ENCODE data around the gene BMPER. TPM values are rescaled to one million over a fixed set of nuclear protein-coding genes. Genes with fewer than 3 reads are reported as not detected.

Gene BMPER
- total and polyA plus RNA-seq, 2 of the 8 experiments (the other 6 are each of a cell fraction or from before 2014, with no cell fraction given) = 0.33 to 0.69 TPM

DNA sequence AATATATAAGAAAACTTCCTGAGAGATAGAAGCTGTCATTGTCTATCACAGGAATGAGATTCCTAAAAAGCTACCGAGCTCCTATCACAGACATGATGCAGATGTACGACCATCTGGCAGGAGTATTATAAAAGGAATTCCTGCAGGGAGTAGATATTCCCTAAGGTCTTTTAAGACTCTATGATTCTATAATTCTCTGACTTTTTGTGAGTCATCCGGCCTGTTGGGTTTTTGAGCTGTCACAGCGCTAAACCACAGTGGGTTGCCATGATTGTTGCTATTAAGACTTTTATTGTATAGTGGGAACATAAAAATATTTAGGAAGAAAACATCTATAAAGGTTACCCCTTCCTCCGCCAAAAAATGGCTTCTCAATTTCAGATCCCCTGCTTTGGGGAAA, 223.4 kb downstream of the BMPER start (continued):
- TF ChIP-seq, protein P1, sequence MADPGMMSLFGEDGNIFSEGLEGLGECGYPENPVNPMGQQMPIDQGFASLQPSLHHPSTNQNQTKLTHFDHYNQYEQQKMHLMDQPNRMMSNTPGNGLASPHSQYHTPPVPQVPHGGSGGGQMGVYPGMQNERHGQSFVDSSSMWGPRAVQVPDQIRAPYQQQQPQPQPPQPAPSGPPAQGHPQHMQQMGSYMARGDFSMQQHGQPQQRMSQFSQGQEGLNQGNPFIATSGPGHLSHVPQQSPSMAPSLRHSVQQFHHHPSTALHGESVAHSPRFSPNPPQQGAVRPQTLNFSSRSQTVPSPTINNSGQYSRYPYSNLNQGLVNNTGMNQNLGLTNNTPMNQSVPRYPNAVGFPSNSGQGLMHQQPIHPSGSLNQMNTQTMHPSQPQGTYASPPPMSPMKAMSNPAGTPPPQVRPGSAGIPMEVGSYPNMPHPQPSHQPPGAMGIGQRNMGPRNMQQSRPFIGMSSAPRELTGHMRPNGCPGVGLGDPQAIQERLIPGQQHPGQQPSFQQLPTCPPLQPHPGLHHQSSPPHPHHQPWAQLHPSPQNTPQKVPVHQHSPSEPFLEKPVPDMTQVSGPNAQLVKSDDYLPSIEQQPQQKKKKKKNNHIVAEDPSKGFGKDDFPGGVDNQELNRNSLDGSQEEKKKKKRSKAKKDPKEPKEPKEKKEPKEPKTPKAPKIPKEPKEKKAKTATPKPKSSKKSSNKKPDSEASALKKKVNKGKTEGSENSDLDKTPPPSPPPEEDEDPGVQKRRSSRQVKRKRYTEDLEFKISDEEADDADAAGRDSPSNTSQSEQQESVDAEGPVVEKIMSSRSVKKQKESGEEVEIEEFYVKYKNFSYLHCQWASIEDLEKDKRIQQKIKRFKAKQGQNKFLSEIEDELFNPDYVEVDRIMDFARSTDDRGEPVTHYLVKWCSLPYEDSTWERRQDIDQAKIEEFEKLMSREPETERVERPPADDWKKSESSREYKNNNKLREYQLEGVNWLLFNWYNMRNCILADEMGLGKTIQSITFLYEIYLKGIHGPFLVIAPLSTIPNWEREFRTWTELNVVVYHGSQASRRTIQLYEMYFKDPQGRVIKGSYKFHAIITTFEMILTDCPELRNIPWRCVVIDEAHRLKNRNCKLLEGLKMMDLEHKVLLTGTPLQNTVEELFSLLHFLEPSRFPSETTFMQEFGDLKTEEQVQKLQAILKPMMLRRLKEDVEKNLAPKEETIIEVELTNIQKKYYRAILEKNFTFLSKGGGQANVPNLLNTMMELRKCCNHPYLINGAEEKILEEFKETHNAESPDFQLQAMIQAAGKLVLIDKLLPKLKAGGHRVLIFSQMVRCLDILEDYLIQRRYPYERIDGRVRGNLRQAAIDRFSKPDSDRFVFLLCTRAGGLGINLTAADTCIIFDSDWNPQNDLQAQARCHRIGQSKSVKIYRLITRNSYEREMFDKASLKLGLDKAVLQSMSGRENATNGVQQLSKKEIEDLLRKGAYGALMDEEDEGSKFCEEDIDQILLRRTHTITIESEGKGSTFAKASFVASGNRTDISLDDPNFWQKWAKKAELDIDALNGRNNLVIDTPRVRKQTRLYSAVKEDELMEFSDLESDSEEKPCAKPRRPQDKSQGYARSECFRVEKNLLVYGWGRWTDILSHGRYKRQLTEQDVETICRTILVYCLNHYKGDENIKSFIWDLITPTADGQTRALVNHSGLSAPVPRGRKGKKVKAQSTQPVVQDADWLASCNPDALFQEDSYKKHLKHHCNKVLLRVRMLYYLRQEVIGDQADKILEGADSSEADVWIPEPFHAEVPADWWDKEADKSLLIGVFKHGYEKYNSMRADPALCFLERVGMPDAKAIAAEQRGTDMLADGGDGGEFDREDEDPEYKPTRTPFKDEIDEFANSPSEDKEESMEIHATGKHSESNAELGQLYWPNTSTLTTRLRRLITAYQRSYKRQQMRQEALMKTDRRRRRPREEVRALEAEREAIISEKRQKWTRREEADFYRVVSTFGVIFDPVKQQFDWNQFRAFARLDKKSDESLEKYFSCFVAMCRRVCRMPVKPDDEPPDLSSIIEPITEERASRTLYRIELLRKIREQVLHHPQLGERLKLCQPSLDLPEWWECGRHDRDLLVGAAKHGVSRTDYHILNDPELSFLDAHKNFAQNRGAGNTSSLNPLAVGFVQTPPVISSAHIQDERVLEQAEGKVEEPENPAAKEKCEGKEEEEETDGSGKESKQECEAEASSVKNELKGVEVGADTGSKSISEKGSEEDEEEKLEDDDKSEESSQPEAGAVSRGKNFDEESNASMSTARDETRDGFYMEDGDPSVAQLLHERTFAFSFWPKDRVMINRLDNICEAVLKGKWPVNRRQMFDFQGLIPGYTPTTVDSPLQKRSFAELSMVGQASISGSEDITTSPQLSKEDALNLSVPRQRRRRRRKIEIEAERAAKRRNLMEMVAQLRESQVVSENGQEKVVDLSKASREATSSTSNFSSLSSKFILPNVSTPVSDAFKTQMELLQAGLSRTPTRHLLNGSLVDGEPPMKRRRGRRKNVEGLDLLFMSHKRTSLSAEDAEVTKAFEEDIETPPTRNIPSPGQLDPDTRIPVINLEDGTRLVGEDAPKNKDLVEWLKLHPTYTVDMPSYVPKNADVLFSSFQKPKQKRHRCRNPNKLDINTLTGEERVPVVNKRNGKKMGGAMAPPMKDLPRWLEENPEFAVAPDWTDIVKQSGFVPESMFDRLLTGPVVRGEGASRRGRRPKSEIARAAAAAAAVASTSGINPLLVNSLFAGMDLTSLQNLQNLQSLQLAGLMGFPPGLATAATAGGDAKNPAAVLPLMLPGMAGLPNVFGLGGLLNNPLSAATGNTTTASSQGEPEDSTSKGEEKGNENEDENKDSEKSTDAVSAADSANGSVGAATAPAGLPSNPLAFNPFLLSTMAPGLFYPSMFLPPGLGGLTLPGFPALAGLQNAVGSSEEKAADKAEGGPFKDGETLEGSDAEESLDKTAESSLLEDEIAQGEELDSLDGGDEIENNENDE (IDR thresholded peaks at IDR 0.05; ENCODE audit: insufficient replicate concordance, low read length) = no peak
- TF ChIP-seq TAF7 (optimal IDR thresholded peaks at IDR 0.05; ENCODE audit: borderline replicate concordance, low read depth, low read length) (no peak), TEAD4 (IDR thresholded peaks at IDR 0.05; ENCODE audit: low read depth, low read length) (no peak), PHF8 (conservative IDR thresholded peaks at IDR 0.05; ENCODE audit: low read depth, low read length) (no peak)

All from H1 (cell line).